ENCODE measurements around the gene BAG1.
A peak's percentile ranks its signal among the peaks of the same experiment; 100 is the strongest.

The BAG1 gene

DNA sequence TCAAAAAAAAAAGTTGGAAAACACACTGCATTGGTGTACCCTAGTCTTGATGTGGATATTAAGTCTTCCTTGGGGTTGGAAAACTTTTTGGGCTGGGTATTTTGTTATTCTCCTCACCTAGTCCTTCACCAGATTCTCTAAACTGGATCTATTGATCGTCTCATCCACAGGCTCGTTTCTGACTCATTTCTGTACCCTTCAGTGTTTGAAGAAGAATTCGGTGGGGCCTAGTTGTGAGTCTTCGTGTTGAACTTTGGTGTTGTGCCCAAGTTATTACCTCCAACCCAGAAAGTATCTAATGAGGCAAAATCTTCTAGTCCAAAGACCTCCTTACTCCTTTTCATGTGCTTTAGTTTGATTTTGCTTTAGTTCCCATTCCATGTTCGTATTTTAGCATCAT lies 27.4 kb upstream of the BAG1 start:
- 86% methylated on average over 5 of the region's 5 CpGs for WGBS
- Histone ChIP-seq H2BK5ac (ENCODE audit: low read depth, low read length, poor library complexity, severe bottlenecking) (no peak overlapping the region), H3K18ac (ENCODE audit: low read depth in 1 of 2, low read length in 2 of 2) (no peak overlapping the region), H3K27me3 (ENCODE audit: control insufficient read depth in 1 of 2, insufficient read depth in 1 of 2, low read length in 2 of 2) (no peaks in the 10 kb centered on the region), H3K4me1 (ENCODE audit: control insufficient read depth, insufficient read depth, low read depth, low read length) (peaks cover 9% of the 10 kb centered on the region), H3K4me3 (ENCODE audit: insufficient read depth in 1 of 2, low read depth in 1 of 2, low read length in 2 of 2) (peak overlapping the region in 1 of 2 experiments; percentile 39), H3K36me3 (ENCODE audit: control insufficient read depth in 1 of 2, insufficient read depth in 2 of 2, low read depth in 1 of 2, low read length in 2 of 2) (peaks cover 14 to 52% of the 10 kb centered on the region in 2 experiments), H3K27ac (ENCODE audit: low read length, poor library complexity, severe bottlenecking) (no peak overlapping the region), H3K9me3 (ENCODE audit: control insufficient read depth, low read length) (no peaks in the 10 kb centered on the region), H3K9ac (ENCODE audit: low read length) (peak overlapping the region; percentile 22), H2AK5ac (ENCODE audit: low read length, severe bottlenecking) (no peak overlapping the region), H2AFZ (ENCODE audit: low read depth, low read length) (no peak overlapping the region), H2BK12ac (ENCODE audit: low read length in 2 of 2) (no peak overlapping the region), H2BK15ac (ENCODE audit: low read depth, poor library complexity, severe bottlenecking) (no peak overlapping the region), H4K91ac (ENCODE audit: low read length) (no peak overlapping the region), H3K23ac (ENCODE audit: low read length in 2 of 2) (no peak overlapping the region), H3K79me1 (replicated peaks; ENCODE audit: low read length, poor library complexity, severe bottlenecking) (peaks cover 14% of the 10 kb centered on the region), H3K4me2 (ENCODE audit: low read length, poor library complexity, severe bottlenecking) (no peak overlapping the region), H2BK120ac (ENCODE audit: low read depth, low read length) (no peak overlapping the region), H3K14ac (ENCODE audit: low read length in 2 of 2) (no peak overlapping the region), H3K4ac (ENCODE audit: low read depth in 1 of 2, low read length in 2 of 2) (no peak overlapping the region), H4K8ac (ENCODE audit: low read length) (no peak overlapping the region)
- DNase-seq = no peak

DNA sequence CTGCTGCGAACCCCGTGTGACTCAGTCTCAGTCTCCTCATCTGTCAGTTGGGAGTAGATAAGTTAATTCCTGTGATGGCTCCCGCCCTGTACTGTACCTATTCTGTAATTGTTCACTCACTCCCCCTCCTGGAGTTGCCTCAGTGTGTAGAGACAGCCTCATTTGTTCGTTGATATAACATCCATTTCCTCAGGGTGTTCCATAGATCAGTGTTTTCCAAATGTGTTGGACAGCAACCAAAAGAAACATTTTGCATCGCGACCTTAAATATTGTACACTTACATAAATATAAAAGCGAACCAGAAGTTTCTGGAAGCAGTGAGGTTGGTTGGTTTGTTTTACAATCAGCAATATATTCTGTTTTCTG lies 26.5 kb upstream of the BAG1 start:
- peak overlapping the region in 1 of 2 experiments; percentile 79 for H2BK12ac ChIP-seq (ENCODE audit: low read length in 2 of 2)
- H2BK15ac ChIP-seq (ENCODE audit: low read depth, poor library complexity, severe bottlenecking) = peak overlapping the region; percentile 26
- DNase-seq = no peak
- peak overlapping the region in 1 of 2 experiments; percentile 98 for H3K14ac ChIP-seq (ENCODE audit: low read length in 2 of 2)
- H2AFZ ChIP-seq (ENCODE audit: low read depth, low read length) = peak overlapping the region; percentile 75
- H3K4me3 ChIP-seq (ENCODE audit: insufficient read depth in 1 of 2, low read depth in 1 of 2, low read length in 2 of 2) = peak overlapping the region; percentile 87 to 97
- peak overlapping the region; percentile 89 for H3K4me2 ChIP-seq (ENCODE audit: low read length, poor library complexity, severe bottlenecking)
- no peaks in the 10 kb centered on the region for H3K27me3 ChIP-seq (ENCODE audit: control insufficient read depth in 1 of 2, insufficient read depth in 1 of 2, low read length in 2 of 2)
- H3K23ac ChIP-seq (ENCODE audit: low read length in 2 of 2) = peak overlapping the region in 1 of 2 experiments; percentile 86
- H4K91ac ChIP-seq (ENCODE audit: low read length) = peak overlapping the region; percentile 87
- H3K9me3 ChIP-seq (ENCODE audit: control insufficient read depth, low read length) = no peaks in the 10 kb centered on the region
- H3K4me1 ChIP-seq (ENCODE audit: control insufficient read depth, insufficient read depth, low read depth, low read length) = peaks cover 9% of the 10 kb centered on the region
- H3K36me3 ChIP-seq (ENCODE audit: control insufficient read depth in 1 of 2, insufficient read depth in 2 of 2, low read depth in 1 of 2, low read length in 2 of 2) = peaks cover 14 to 46% of the 10 kb centered on the region in 2 experiments
- H3K27ac ChIP-seq (ENCODE audit: low read length, poor library complexity, severe bottlenecking) = peak overlapping the region; percentile 97
- H2BK120ac ChIP-seq (ENCODE audit: low read depth, low read length) = no peak overlapping the region
- peak overlapping the region; percentile 100 for H3K9ac ChIP-seq (ENCODE audit: low read length)
- no peak overlapping the region for H2BK5ac ChIP-seq (ENCODE audit: low read depth, low read length, poor library complexity, severe bottlenecking)
- peak overlapping the region; percentile 77 for H2AK5ac ChIP-seq (ENCODE audit: low read length, severe bottlenecking)
- H3K4ac ChIP-seq (ENCODE audit: low read depth in 1 of 2, low read length in 2 of 2) = peak overlapping the region; percentile 94 to 98
- peak overlapping the region; percentile 93 to 99 for H3K18ac ChIP-seq (ENCODE audit: low read depth in 1 of 2, low read length in 2 of 2)
- WGBS = 4% methylated on average over 4 of the region's 7 CpGs
- peaks cover 14% of the 10 kb centered on the region for H3K79me1 ChIP-seq (replicated peaks; ENCODE audit: low read length, poor library complexity, severe bottlenecking)
- H4K8ac ChIP-seq (ENCODE audit: low read length) = peak overlapping the region; percentile 99

DNA sequence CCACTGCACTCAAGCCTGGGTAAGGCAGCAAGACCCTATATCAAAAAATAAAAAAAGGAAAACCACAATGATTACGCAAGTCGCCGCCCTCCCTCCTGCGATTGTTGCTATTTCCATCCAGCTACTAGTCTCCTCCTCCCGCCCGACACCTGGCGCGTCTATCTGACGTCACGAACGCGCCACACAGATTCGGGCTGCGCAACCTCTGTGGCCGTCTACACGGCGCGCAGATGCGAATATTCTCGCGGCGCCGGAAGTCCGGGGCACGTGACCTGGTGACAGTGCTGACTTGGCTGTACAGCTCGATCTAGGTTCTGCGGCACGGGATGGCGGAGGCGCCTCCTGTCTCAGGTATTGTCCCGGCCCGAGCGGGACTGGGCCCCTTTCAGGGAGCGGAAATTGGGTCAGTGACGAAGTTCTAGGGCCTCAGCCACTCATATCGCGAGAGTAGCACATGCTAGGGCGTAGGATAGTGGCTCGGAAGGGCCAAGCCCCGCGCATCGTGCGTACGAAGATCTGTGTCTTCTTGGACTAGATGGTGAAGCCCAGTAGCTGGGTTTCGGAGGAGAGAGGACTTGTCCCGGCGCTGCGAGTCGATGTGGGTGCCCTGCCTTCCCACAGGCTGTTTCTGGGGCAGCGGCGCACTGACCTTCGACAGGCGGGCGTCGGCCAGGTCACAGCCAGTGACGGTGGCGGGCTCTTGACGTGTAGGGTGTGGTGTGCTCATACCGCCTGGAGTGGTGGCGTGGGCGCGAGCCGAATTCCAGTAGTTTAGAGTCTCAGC lies 25.9 kb upstream of the BAG1 start, which contains the start of gene NFX1:
TSS of gene NFX1 (plus strand) at position 270 of the 784 bp plus-strand sequence. CDS start at position 327, 57 bp downstream.
- Histone ChIP-seq H3K27ac (ENCODE audit: low read length, poor library complexity, severe bottlenecking) (peak within 1 kb of the TSS; percentile 97), H2BK120ac (ENCODE audit: low read depth, low read length) (peak within 1 kb of the TSS; percentile 75), H2AK5ac (ENCODE audit: low read length, severe bottlenecking) (peak within 1 kb of the TSS; percentile 77), H3K14ac (ENCODE audit: low read length in 2 of 2) (peak within 1 kb of the TSS in 1 of 2 experiments; percentile 98), H3K4me2 (ENCODE audit: low read length, poor library complexity, severe bottlenecking) (peak within 1 kb of the TSS; percentile 89), H3K9ac (ENCODE audit: low read length) (peak within 1 kb of the TSS; percentile 100), H3K9me3 (ENCODE audit: control insufficient read depth, low read length) (no peaks in the 10 kb centered on the region), H3K79me1 (replicated peaks; ENCODE audit: low read length, poor library complexity, severe bottlenecking) (peaks cover 14% of the 10 kb centered on the region), H2AFZ (ENCODE audit: low read depth, low read length) (peak within 1 kb of the TSS; percentile 75), H2BK12ac (ENCODE audit: low read length in 2 of 2) (peak within 1 kb of the TSS; percentile 79 to 87), H2BK5ac (ENCODE audit: low read depth, low read length, poor library complexity, severe bottlenecking) (peak within 1 kb of the TSS; percentile 83), H3K4me1 (ENCODE audit: control insufficient read depth, insufficient read depth, low read depth, low read length) (peaks cover 9% of the 10 kb centered on the region), H4K8ac (ENCODE audit: low read length) (peak within 1 kb of the TSS; percentile 99), H3K23ac (ENCODE audit: low read length in 2 of 2) (peak within 1 kb of the TSS; percentile 86 to 94), H2BK15ac (ENCODE audit: low read depth, poor library complexity, severe bottlenecking) (peak within 1 kb of the TSS; percentile 40), H3K27me3 (ENCODE audit: control insufficient read depth in 1 of 2, insufficient read depth in 1 of 2, low read length in 2 of 2) (no peaks in the 10 kb centered on the region), H3K4ac (ENCODE audit: low read depth in 1 of 2, low read length in 2 of 2) (peak within 1 kb of the TSS; percentile 94 to 98), H3K4me3 (ENCODE audit: insufficient read depth in 1 of 2, low read depth in 1 of 2, low read length in 2 of 2) (peak within 1 kb of the TSS; percentile 87 to 97), H3K18ac (ENCODE audit: low read depth in 1 of 2, low read length in 2 of 2) (peak within 1 kb of the TSS; percentile 93 to 99), H4K91ac (ENCODE audit: low read length) (peak within 1 kb of the TSS; percentile 87), H3K36me3 (ENCODE audit: control insufficient read depth in 1 of 2, insufficient read depth in 2 of 2, low read depth in 1 of 2, low read length in 2 of 2) (peaks cover 10 to 44% of the 10 kb centered on the region in 2 experiments)
- under 1% methylated on average over 62 of the region's 63 CpGs for WGBS
- peak; percentile 99 for DNase-seq

DNA sequence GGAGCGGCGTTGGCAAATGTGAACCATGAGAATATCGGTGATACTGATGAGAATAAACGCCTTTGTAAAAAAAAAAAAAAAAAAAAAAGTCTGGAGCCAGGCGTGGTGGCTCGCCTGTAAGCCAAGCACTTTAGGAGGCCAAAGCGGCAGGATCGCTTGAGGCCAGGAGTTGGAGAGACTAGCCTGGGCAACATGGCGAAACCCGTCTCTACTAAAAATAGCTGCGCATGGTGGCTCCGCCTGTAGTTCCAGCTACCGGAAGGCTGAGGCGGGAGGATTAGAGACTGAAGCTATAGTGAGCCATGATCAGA lies 25.4 kb upstream of the BAG1 start:
- Histone ChIP-seq H3K4me2 (ENCODE audit: low read length, poor library complexity, severe bottlenecking) (peak overlapping the region; percentile 55), H3K9ac (ENCODE audit: low read length) (peak overlapping the region; percentile 100), H2BK12ac (ENCODE audit: low read length in 2 of 2) (no peak overlapping the region), H2AK5ac (ENCODE audit: low read length, severe bottlenecking) (no peak overlapping the region), H3K23ac (ENCODE audit: low read length in 2 of 2) (no peak overlapping the region), H3K4ac (ENCODE audit: low read depth in 1 of 2, low read length in 2 of 2) (peak overlapping the region in 1 of 2 experiments; percentile 35), H3K14ac (ENCODE audit: low read length in 2 of 2) (no peak overlapping the region), H2BK5ac (ENCODE audit: low read depth, low read length, poor library complexity, severe bottlenecking) (peak overlapping the region; percentile 83), H3K18ac (ENCODE audit: low read depth in 1 of 2, low read length in 2 of 2) (peak overlapping the region; percentile 41 to 87), H3K9me3 (ENCODE audit: control insufficient read depth, low read length) (no peaks in the 10 kb centered on the region), H3K27me3 (ENCODE audit: control insufficient read depth in 1 of 2, insufficient read depth in 1 of 2, low read length in 2 of 2) (no peaks in the 10 kb centered on the region), H3K36me3 (ENCODE audit: control insufficient read depth in 1 of 2, insufficient read depth in 2 of 2, low read depth in 1 of 2, low read length in 2 of 2) (peaks cover 7 to 41% of the 10 kb centered on the region in 2 experiments), H4K91ac (ENCODE audit: low read length) (peak overlapping the region; percentile 52), H3K4me1 (ENCODE audit: control insufficient read depth, insufficient read depth, low read depth, low read length) (peaks cover 9% of the 10 kb centered on the region), H4K8ac (ENCODE audit: low read length) (peak overlapping the region; percentile 93), H2AFZ (ENCODE audit: low read depth, low read length) (no peak overlapping the region), H2BK120ac (ENCODE audit: low read depth, low read length) (no peak overlapping the region), H3K79me1 (replicated peaks; ENCODE audit: low read length, poor library complexity, severe bottlenecking) (peaks cover 12% of the 10 kb centered on the region), H3K27ac (ENCODE audit: low read length, poor library complexity, severe bottlenecking) (peak overlapping the region; percentile 90), H3K4me3 (ENCODE audit: insufficient read depth in 1 of 2, low read depth in 1 of 2, low read length in 2 of 2) (peak overlapping the region; percentile 87 to 97), H2BK15ac (ENCODE audit: low read depth, poor library complexity, severe bottlenecking) (peak overlapping the region; percentile 40)
- 7% methylated on average over 13 of the region's 14 CpGs for WGBS
- DNase-seq = no peak
